Hepatic stellate cell (primary cell): Measurements from ENCODE around the gene MPND.
A peak's percentile ranks its signal among the peaks of the same experiment; 100 is the strongest.

Experiments
- DNase-seq: peaks from one replicate; pipeline ENCODE4 v3.0.0; 2011; ENCODE audit warnings: low spot score

The MPND gene, protein sequence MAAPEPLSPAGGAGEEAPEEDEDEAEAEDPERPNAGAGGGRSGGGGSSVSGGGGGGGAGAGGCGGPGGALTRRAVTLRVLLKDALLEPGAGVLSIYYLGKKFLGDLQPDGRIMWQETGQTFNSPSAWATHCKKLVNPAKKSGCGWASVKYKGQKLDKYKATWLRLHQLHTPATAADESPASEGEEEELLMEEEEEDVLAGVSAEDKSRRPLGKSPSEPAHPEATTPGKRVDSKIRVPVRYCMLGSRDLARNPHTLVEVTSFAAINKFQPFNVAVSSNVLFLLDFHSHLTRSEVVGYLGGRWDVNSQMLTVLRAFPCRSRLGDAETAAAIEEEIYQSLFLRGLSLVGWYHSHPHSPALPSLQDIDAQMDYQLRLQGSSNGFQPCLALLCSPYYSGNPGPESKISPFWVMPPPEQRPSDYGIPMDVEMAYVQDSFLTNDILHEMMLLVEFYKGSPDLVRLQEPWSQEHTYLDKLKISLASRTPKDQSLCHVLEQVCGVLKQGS

DNA sequence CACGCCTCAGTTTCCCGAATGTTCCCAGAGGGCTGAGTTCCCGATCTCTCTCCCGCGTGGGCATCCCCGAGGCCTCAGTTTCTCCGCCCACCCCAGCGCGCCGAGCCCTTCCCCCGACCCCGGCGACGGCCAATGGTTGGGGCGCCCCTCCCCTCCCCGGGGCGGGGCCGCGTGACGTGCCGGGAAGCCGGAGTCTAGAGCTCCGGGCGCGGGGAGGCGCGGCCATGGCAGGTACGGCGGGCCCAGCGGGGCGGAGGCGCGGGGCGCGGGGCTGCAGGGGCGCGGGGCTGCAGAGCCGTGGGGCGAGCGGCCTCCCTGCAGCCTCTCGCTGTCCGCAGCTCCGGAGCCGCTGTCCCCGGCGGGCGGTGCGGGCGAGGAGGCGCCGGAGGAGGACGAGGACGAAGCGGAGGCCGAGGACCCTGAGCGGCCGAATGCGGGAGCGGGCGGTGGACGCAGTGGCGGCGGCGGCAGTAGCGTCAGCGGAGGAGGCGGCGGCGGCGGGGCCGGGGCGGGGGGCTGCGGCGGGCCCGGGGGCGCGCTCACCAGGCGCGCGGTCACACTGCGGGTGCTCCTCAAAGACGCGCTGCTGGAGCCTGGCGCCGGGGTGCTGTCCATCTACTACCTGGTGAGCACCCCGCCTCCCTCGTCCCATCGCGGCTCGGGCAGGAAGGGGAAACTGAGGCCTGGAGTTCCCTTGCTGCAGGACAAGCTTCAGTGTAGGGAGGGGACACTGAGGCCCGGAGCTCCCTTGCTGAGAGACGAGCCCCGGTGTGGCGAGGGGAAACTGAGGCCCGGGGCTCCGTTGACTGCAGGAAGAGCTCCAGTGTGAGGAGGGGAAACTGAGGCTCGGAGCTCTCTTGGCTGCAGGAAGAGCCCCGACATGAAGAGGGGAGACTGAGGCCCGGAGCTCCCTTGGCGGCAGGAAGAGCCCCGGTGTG is at the start of gene MPND:
Gene MPND, plus strand, starts transcription at position 193 of the 938 bp plus-strand sequence. Its CDS starts 32 bp downstream, at position 225.
- DNase-seq: peak; percentile 82

DNA sequence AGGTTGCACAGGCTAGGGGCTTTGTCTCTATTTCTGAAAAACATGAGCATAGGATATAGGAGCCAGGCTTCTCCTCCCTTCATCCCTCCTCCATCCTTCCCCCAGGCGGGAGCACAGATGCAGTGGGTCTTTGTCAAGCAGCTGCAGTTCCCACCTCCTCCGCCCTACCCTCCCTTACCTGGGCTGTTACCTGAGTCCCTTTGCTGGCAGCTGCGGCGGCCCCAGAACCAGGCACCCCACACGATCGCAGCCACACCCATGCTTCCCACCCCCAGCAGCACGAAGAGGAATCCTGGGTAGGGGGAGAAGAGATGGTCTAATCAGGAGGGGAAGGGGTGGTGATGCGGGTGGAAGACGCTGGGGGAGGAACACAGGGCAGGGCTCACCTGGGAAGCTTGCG is 49.0 kb upstream of the MPND start:
- DNase-seq: no peak

DNA sequence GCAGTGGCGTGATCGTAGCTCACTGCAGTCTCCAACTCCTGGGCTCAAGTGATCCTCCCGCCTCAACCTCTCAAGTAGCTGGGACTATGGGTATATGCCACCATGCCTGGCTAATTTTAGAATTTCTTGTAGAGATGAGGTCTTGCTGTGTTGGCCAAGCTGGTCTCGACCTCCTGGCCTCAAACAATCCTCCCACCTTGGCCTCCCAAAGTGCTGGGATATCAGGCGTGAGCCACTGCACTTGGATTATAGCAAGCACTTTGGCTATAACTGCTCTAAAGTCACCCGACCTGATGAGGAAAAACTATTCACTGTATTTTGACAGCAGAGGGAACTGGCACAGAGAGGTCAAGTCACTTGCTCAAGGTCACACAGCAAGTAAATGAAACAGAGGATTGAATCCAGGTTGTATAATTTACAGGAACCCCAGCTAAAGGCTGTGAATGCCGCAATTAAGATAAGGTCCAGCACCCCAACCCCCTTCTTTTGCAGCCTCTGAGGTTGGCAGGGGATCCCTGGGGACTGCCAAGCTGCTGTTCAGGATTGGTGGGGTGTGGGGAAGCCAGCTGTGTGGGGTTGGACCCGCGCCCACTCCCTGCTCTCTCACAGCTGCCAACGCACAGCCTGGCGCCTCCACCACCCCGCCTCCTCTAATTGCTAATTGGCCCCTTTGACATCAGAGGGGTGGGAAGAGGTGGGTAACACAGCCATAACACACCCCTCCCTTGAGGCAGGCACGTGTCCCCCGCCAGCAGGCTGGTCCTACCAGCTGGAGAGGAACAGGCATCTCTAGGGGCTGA is 47.2 kb upstream of the MPND start:
- DNase-seq: no peak

DNA sequence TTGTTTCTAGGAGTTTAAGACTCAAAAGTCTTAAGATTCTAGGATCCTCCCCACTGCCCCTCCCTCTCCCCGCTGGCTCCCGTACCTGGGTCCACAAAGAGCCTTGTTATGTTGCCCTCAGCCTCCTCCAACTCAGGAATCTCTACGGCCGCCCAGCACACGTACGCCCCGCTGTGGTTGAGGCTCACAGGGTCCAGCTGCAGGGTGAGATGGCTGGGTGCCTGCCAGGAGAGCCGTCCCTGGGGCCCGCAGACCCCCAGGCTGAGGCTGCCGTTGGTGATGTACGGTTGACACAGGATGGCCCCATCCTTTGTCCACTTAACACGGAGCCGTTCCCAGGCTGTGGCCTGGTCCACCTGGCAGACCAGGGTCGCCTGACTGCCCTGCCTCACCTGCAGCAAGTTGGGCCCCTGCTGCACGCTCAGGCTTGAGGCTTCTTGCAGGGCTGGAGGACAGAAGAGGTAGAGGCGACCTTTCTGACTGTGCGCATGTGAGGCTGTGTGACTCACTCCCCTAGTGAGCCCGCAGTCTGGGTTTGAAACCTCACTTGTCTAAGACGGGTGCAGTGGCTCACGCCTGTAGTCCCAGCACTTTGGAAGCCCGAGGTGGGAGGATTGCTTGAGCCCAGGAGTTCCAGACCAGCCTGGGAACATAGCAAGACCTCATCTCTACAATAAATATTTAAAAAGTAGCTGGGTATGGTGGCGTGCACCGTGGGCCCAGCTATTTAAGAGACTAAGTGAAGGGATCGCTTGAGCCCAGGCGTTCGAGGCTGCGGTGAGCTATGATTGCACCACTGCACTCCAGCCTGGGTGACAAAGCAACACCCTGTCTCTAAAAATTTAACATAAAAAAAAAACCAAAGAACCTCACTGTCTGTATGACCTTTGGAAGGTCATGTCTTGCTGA is 45.2 kb upstream of the MPND start:
- DNase-seq: no peak

DNA sequence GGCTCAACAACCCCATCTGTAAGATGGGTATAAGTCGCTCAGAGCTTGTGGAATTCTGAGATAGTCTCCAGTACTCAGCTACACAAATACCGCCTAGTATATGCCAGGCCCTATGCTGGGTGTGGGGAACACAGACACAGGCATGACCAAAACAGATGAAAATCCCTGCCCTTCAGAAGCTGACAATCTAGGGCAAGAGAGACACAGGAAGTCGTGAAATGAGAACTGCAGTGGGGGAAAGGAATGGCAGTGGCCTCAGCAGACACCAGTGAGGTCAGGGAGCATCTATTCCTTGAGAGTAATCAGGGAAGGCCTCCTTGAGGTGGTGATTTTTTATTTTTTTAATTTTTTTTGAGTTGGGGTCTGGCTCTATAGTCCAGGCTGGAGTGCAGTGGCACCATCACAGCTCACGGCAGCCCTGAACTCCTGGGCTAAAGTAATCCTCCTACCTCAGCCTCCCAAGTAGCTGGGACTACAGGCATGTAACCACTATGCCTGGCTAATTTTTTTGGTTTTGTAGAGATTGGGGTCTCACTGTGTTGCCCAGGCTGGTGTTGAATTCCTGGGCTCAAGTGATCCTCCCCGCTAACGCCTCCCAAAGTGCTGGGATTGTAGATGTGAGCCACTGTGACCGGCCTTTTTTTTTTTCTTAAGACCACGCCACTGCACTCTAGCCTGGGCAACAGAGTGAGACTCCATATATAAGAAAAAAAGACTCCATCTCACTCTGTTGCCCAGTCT is 44.4 kb upstream of the MPND start:
- no peak for DNase-seq

DNA sequence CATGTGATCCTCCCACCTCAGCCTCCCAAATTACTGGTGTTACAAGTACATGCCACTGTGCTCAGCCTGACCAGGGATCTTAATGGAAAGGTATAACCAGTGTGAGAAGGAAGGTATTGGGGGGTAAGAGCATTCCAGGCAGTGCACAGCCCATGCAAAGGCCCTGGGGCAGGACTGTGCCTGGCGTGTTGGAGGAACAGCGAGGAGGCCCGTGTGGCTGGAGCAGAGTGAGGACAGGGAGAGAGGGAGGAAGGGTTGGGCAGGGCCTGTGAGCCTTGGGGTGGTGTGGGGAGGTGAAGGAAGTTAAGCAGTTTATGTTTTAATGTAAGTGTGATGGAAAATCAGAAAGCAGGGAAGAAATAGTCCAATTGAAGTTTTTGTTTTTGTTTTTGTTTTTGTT is 42.8 kb upstream of the MPND start:
- no peak for DNase-seq

DNA sequence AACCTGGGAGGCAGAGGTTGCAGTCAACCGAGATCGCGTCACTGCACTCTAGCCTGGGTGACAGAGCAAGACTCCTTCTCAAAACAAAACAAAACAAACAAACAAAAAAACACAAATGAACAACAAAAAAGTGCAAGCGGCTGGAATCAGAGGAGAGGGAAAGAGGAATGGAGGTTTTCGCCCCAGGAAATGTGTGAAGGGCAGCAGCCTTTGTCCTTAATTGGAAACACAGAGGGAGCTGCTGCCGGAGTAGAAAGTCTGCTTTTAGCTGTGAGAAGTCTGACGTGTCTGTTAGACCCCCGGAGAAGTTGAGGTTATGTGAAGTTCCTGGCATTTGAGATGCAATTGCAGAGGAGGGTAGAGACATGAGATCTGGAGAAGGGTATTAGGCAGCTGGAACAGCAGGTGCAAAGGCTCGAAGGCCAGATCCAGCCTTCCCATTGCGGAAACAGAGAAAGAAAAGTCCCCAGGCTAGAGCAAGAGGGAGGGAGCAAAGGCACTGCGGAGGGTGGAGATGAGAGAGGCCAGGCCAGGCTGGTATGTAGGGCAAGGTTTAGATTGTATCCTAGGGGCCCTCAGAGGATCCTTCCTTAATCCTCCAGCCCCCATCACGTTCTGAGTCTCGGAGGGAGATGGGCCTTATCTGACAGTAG is 41.6 kb upstream of the MPND start:
- DNase-seq: no peak

DNA sequence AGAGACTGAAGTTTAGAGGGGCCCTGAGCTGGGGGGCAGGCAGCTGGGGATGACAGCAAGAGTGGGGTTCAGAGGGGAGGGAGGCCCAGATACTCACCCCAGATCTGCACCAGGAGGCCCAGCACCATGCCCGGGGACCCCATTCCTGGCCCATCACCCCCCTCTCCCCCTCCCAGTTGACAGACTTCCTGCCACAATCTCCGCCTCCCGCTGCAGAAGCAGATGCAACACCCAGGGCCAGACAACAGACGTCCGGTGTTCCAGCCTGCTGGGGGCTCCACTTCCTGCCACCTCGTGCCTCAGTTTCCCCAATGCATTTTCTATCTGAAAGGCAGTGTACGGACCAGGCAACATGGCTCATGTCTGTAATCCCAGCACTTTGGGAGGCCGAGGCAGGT is 41.1 kb upstream of the MPND start, which contains the start of gene TMIGD2:
Gene TMIGD2, minus strand, starts transcription at position 147 of the 398 bp plus-strand sequence. Its CDS starts 4 bp downstream, at position 143.
- no peak for DNase-seq

DNA sequence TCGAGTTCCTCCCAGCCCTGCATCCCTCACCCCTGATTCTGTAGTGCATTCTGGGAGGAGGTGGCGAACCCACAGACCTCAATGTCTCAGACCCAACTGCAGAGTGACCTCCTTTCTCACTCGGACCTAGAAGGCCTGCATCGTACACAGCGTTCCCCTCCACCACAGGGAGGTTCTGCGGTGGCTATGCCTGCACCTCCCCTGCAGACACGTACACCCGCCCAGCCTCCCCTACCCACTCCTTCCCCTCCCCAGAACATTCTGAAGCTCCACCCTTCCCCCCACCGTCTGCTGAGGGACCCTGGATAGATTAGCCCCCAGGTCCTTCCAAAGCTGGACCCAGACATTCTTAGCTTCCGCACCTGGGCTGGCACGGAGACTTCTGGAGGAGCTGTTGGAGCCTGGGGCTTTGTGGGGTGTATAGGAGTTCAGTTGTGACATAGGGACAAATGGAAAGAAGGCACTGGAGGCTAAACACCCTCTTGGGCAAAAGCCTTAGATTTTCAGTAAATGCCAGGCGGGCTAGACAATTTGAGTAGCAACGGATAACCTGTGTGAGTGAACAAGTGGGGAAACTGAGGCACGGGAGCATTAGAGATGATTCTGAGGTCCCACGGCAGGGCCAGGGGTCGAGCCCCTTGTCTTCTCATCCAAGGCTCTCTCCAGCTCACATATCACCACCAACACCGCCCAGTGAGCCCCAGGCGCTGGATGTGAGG is 39.4 kb upstream of the MPND start:
- no peak for DNase-seq

DNA sequence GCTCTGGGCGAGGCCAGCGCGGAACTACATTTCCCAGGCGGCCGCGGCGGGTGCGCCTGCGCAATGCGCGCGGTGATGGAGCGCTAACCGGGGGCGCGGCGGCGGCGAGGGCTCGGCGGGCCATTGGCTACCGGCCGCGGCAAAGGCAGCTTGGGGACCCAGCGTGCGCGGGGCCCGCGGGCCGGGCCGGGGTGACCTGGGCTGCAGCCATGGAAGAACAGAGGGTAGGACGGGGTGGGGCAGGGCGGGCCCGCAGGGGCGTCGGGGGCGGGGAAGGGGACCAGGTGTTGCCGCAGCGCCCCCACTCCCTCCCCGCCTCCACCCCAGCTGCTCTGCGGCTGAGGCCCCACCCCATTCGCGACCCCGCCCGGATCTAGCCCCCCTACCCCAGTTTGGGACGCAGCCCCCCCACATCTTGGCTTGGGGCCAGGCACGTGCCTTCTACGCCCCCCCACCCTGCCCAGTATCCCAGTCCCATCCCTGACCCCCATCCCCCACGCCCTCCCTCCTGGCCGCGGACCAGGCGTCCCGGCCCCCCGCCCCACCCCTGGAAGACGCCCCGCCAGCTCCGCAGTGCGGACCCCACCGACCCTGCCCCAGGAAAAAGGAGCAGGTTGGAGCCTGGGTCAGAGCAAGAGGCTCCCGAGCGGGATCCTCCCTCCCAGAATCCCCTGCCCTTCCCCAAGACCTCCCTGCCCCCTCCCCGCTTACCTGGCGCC is 38.7 kb upstream of the MPND start, which contains the start of gene FSD1:
Gene FSD1, plus strand, starts transcription at position 61 of the 719 bp plus-strand sequence. Its CDS starts 149 bp downstream, at position 210.
- peak; percentile 98 for DNase-seq

DNA sequence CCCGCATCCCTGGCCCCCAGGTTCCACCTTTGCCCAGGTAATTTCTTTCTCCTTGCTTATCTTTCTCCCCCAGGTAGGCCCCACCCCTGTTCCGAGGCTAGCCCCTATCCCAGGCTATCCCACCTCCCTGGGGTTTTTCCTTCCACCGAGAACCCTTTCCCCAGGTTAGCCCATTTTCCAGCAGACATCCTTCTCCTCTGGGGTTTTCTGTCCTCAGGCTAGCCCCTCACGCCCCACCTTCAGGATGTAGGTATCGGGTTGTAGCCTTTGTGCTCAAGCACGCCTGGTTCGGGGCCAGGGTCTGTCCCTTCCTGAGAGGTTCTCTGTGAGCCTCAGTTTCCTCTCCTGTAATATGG is 38.1 kb upstream of the MPND start:
- no peak for DNase-seq

DNA sequence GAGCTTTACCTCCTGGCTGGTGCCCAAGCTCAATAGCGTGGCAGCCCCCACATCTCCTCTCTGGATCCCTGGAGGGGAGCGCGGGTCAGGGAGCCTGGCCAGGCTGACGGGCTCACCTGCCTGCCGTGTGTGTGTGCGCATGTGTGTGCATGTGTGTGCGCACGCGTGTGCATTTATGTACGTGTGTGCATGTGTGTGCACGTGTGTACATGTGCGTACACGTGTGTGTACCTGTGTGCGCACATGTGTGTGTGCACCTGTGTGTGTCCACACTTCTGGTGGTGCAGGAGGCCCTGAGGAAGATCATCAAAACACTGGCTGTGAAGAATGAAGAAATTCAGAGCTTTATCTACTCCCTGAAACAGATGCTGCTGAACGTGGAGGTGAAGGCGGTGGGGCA is 37.7 kb upstream of the MPND start:
- DNase-seq: no peak

DNA sequence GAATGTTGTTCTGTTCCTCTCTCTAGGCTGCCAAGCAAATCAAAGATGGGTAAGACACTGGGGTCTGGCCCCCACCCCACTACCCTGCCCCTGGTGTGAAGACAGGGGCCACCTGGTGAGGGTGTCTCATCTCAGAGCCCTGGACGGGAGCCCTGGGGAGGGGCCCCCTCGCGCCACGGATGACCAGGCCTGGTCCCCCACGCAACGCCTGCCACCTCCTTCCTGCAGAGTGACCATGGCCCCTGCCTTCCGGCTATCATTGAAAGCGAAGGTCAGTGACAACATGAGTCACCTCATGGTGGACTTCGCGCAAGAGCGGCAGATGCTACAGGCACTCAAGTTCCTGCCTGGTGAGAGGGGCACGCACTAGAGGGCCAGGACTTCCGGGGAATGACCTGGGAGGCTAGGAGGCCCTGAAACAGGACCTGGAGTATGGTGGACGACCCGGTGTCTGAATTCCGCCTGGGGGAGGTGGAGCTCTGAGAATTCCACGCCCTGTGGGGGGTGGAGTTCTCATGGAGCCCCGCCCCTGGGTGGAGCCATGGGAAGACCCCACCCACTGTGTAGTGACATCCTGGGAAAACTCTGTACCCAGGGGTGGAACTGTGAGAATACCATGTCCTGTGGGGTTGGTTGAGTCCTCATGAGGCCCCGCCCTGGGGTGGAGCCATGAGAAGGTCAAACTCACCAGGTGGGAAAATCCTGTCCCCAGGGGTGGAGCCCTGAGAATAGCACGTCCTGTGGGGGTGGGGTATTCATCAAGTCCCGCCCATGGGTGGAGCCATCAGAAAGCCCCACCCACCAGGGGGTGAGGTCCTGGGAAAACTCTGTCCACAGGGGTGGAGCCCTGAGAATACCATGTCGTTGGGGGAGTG is 32.9 kb upstream of the MPND start:
- DNase-seq: no peak

DNA sequence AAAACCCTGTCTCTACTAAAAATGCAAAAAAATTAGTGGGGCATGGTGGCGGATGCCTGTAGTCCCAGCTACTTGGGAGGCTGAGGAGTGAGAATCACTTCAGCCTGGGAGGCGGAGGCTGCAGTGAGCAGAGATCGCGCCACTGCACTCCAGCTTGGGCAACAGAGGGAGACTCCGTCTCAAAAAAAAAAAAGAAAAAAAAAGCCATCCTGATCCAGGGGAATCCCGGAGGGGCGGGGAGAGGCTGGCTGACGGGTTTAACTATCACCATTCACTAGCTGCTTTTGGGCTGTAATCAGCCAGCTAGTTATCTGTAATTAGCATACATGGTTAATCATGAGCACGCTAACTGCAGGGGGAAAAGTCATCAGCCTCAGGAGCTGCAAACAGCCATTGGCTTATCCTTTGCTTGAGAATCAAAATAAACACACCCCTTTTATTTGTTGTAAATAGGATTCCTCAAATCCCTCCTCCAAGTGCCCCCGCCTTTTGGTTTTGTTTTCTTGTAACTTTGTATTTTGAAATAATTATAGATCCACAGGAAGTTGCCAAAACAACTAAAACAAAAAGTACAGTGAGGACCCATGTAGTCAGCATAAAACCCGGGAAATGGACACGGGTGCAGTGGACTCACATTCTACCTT is 29.4 kb upstream of the MPND start:
- no peak for DNase-seq

DNA sequence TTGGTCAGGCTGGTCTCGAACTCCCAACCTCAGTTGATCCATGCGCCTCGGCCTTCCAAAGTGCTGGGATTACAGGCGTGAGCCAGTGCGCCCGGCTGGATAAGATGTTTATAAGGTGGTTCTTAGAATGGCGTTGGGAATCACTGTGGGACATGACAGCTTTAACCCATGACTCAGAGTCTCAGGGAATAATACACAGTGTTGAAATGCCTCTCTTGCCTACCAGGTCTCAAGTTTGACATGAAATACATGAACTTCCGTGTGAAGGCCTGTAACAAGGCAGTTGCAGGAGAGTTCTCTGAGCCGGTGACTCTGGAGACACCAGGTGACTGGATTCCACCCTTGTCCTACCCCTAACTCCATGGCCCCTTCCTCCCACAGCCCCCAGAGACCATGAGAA is 26.4 kb upstream of the MPND start:
- DNase-seq: no peak

DNA sequence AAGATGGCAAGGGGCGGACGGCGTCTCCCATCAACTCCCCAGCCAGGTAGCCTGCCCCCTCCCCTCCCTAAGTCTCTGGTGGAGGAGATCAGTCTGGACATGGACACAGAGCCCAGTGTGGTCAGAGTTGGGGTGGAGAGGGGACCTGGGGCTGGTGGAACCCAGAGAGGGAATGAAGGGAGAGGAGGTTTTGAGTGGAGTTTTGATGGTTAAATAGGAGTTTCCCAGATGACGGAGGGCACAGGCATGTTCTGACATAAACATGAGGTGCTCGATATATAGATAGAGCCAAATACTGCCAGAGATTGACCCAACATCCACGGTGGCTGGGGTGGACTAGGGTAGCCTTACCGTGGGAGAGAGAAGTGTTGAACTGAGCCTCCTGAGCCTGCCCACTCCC is 24.9 kb upstream of the MPND start:
- DNase-seq: no peak
